Measurements from ENCODE around the gene TRAK1. TPM values are rescaled to one million over a fixed set of nuclear protein-coding genes. Genes with fewer than 3 reads are reported as not detected.
"Not testable (repeated sequence)": the region's sequence is repeated elsewhere in the genome, so short reads cannot be mapped to it uniquely, and the experiment has no call there.

Gene TRAK1, protein sequence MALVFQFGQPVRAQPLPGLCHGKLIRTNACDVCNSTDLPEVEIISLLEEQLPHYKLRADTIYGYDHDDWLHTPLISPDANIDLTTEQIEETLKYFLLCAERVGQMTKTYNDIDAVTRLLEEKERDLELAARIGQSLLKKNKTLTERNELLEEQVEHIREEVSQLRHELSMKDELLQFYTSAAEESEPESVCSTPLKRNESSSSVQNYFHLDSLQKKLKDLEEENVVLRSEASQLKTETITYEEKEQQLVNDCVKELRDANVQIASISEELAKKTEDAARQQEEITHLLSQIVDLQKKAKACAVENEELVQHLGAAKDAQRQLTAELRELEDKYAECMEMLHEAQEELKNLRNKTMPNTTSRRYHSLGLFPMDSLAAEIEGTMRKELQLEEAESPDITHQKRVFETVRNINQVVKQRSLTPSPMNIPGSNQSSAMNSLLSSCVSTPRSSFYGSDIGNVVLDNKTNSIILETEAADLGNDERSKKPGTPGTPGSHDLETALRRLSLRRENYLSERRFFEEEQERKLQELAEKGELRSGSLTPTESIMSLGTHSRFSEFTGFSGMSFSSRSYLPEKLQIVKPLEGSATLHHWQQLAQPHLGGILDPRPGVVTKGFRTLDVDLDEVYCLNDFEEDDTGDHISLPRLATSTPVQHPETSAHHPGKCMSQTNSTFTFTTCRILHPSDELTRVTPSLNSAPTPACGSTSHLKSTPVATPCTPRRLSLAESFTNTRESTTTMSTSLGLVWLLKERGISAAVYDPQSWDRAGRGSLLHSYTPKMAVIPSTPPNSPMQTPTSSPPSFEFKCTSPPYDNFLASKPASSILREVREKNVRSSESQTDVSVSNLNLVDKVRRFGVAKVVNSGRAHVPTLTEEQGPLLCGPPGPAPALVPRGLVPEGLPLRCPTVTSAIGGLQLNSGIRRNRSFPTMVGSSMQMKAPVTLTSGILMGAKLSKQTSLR
- polyA plus RNA-seq = 36.2 TPM
- long read RNA-seq, donor 1, full-length matches to known transcripts = 1 of 1 reads
- long read RNA-seq, donor 1, partial matches to known transcripts = 0 of 1 reads
- long read RNA-seq, donor 1, other reads (novel, unspliced or antisense) = 0 of 1 reads
- long read RNA-seq, donor 2, full-length matches to known transcripts = 3 of 9 reads
- long read RNA-seq, donor 2, partial matches to known transcripts = 6 of 9 reads
- long read RNA-seq, donor 2, other reads (novel, unspliced or antisense) = 0 of 9 reads
- long read RNA-seq, donor 3 = 0 reads
- long read RNA-seq, donor 4 = 0 reads
- long read RNA-seq, donor 5, full-length matches to known transcripts = 1 of 10 reads
- long read RNA-seq, donor 5, partial matches to known transcripts = 9 of 10 reads
- long read RNA-seq, donor 5, other reads (novel, unspliced or antisense) = 0 of 10 reads
- long read RNA-seq, donor 6, full-length matches to known transcripts = 5 of 5 reads
- long read RNA-seq, donor 6, partial matches to known transcripts = 0 of 5 reads
- long read RNA-seq, donor 6, other reads (novel, unspliced or antisense) = 0 of 5 reads
- long read RNA-seq, donor 7, partial matches to known transcripts = 9 of 9 reads
- long read RNA-seq, donor 7, other reads (novel, unspliced or antisense) = 0 of 9 reads
- long read RNA-seq, donor 8, full-length matches to known transcripts = 2 of 15 reads
- long read RNA-seq, donor 8, partial matches to known transcripts = 13 of 15 reads
- long read RNA-seq, donor 8, other reads (novel, unspliced or antisense) = 0 of 15 reads
- long read RNA-seq, donor 9, full-length matches to known transcripts = 1 of 14 reads
- long read RNA-seq, donor 9, partial matches to known transcripts = 13 of 14 reads
- long read RNA-seq, donor 9, other reads (novel, unspliced or antisense) = 0 of 14 reads
- long read RNA-seq, donor 10, full-length matches to known transcripts = 4 of 4 reads
- long read RNA-seq, donor 10, partial matches to known transcripts = 0 of 4 reads
- long read RNA-seq, donor 10, other reads (novel, unspliced or antisense) = 0 of 4 reads
- long read RNA-seq, donor 11, partial matches to known transcripts = 9 of 10 reads
- long read RNA-seq, donor 11, other reads (novel, unspliced or antisense) = 0 of 10 reads

DNA sequence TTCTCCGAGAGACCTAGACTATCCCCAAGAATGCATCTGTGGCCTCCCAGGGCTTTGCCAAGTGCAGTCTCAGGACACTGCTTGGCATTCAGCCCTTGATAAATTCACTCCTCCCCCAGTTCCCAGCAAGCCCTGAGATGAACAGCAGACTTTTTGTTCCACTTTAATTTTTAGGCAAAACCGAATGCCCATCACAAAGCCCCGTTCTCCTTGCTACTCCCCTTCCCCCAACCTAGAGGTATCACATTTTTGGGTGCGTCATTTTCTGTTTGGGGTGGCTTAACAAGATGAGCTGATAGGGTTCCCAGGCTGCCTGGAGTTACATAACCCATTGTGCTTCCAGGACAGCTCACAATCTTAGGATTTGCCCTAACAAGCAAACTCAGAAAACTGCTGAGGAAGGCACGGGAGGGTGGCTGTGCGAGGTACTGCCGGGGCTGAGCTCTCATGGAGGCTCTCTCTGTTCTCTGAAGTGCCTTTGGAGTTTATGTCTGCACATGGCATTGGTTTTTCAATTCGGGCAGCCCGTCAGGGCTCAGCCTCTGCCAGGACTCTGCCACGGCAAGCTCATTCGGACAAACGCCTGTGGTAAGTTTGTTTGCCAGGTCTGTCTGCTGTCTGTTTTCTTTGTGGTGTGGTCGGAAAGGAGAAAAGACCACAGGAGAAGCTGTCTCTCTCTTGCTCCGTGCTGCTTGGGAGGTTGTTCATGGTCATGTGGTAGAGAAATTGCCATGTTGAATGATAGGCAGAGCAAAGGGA, at the start of gene TRAK1:
TSS of gene TRAK1 (plus strand) at position 385 of the 759 bp plus-strand sequence. CDS start at position 498, 113 bp downstream.
- Histone ChIP-seq H3K27ac (ENCODE audit: low read length) (no peak within 1 kb of the TSS), H3K4me3 (ENCODE audit: low read length) (no peak within 1 kb of the TSS), H3K9me3 (ENCODE audit: control insufficient read depth, low read depth, low read length) (no peaks in the 10 kb centered on the region), H3K27me3 (ENCODE audit: control insufficient read depth, insufficient read depth, low read length) (no peaks in the 10 kb centered on the region), H3K4me1 (ENCODE audit: control insufficient read depth, insufficient read depth, low read length) (no peaks in the 10 kb centered on the region), H3K36me3 (ENCODE audit: control insufficient read depth, insufficient read depth, low read length) (peaks cover 27% of the 10 kb centered on the region)
- DNase-seq = no peak
- WGBS (ENCODE audit: insufficient coverage, low lambda C conversion rate) = 60% methylated on average over 1 of the region's 14 CpGs

DNA sequence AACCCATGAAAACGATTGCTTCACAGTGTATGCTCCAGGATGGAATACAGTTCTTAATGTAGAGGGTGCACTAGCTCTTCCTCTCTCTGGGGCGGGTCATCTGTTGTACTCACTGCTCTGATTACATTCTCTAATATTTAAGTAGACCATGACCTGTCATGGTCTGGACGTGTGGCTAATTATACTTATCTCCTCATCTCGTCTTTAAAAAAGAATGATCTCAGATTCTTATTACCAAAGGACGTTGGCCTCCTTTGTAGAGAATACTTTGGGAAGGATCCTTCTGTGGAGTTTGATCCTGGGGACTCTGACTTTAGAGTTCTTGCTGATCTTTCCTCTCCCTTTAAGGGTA, 48.4 kb upstream of the TRAK1 start:
- H3K36me3 ChIP-seq (ENCODE audit: control insufficient read depth, insufficient read depth, low read length) = no peaks in the 10 kb centered on the region
- H3K9me3 ChIP-seq (ENCODE audit: control insufficient read depth, low read depth, low read length) = no peaks in the 10 kb centered on the region
- peaks cover 11% of the 10 kb centered on the region for H3K4me1 ChIP-seq (ENCODE audit: control insufficient read depth, insufficient read depth, low read length)
- WGBS (ENCODE audit: insufficient coverage, low lambda C conversion rate) = 35% methylated on average over 2 of the region's 5 CpGs
- DNase-seq = no peak
- H3K27me3 ChIP-seq (ENCODE audit: control insufficient read depth, insufficient read depth, low read length) = no peaks in the 10 kb centered on the region
- H3K4me3 ChIP-seq (ENCODE audit: low read length) = no peak overlapping the region
- H3K27ac ChIP-seq (ENCODE audit: low read length) = peak overlapping the region; percentile 67

DNA sequence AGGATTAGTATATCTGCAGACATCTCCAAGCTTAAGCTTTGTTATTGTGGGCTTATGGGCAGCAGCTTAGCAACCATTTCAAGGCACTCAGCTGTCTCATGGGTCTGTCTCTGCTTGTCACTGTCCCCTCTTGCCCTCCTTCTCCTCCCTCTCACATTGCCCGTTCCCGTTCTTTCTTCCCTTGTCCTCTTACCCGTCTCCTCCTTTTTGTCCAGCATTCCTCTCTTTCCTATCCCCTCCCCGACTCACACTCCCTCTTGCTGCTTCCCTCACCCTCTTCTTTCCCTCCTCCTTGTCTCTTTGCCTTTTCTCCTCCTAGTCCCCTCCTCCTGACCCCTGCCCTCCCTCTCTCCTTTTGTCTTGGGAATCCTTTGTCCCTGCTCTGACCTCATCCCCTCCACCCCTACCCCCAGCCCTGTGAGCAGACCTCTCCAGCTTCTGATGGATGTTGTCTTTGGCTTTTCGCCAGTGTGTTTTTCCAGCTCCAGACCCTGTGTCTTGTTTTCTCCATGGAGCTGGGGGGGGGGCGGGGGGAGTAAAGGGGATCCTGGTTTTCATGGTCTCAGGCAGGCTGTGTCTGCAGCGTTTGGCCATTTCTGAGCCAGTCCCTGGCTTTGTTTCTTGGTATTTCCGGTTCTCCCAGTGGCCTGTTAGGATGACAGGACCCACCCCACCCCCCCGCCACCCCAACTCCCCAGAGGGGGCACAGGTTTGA, 47.9 kb upstream of the TRAK1 start:
- Histone ChIP-seq H3K27ac (ENCODE audit: low read length) (peak overlapping the region; percentile 67), H3K9me3 (ENCODE audit: control insufficient read depth, low read depth, low read length) (no peaks in the 10 kb centered on the region), H3K36me3 (ENCODE audit: control insufficient read depth, insufficient read depth, low read length) (no peaks in the 10 kb centered on the region), H3K4me1 (ENCODE audit: control insufficient read depth, insufficient read depth, low read length) (peaks cover 11% of the 10 kb centered on the region), H3K4me3 (ENCODE audit: low read length) (no peak overlapping the region), H3K27me3 (ENCODE audit: control insufficient read depth, insufficient read depth, low read length) (no peaks in the 10 kb centered on the region)
- 24% methylated on average over 4 of the region's 9 CpGs for WGBS (ENCODE audit: insufficient coverage, low lambda C conversion rate)
- DNase-seq = peak; percentile 61 to 62

DNA sequence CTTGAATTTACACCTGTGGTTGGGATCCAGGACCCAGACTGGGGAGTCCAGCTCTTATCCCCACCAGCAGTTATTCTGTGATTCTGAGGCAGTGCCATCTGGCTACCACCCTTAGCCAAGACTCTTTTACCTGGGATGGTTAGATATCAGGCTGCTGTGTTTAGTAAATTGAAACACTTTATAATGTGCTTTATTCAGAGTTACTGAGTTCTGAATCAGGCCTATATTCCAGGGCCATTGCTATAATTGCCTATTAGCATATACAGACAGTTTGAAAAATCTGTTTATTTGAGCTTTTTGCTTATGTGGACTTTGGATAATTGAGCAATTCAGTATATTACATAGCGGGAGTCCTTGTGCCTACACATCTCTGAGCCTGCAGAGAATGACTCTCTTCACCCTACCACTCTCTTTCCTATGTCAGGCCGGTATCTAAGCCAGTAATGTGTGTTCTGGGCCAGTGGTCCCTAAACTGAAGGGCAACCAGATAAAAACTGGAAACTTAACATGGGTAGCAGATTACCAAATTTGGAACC, 45.4 kb upstream of the TRAK1 start:
- Histone ChIP-seq H3K27me3 (ENCODE audit: control insufficient read depth, insufficient read depth, low read length) (no peaks in the 10 kb centered on the region), H3K9me3 (ENCODE audit: control insufficient read depth, low read depth, low read length) (no peaks in the 10 kb centered on the region), H3K36me3 (ENCODE audit: control insufficient read depth, insufficient read depth, low read length) (no peaks in the 10 kb centered on the region), H3K4me1 (ENCODE audit: control insufficient read depth, insufficient read depth, low read length) (peaks cover 11% of the 10 kb centered on the region), H3K4me3 (ENCODE audit: low read length) (no peak overlapping the region), H3K27ac (ENCODE audit: low read length) (no peak overlapping the region)
- no CpG with 5 or more reads among the region's 2 CpGs for WGBS (ENCODE audit: insufficient coverage, low lambda C conversion rate)
- DNase-seq = peak in 1 of 2 donors; percentile 37

DNA sequence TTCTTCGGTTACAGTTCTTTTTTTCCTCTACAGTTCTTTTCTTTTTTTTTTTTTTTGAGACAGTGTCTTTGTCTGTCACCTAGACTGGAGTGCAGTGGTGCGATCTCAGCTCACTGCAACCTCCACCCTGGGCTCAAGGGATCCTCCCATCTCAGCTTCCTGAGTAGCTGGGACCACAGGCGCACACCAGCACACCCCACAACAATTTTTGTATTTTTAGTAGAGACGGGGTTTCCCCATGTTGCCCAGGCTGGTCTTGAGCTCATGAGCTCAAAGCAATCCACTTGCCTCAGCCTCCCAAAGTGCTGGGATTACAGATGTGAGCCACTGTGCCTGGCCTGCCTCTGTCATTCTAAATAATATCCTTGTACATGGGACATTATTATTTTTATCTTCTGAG, 42.6 kb upstream of the TRAK1 start:
- not testable (repeated sequence) for H3K27ac ChIP-seq (ENCODE audit: low read length)
- H3K4me1 ChIP-seq (ENCODE audit: control insufficient read depth, insufficient read depth, low read length) = peaks cover 19% of the 10 kb centered on the region
- 92% methylated on average over 1 of the region's 4 CpGs for WGBS (ENCODE audit: insufficient coverage, low lambda C conversion rate)

DNA sequence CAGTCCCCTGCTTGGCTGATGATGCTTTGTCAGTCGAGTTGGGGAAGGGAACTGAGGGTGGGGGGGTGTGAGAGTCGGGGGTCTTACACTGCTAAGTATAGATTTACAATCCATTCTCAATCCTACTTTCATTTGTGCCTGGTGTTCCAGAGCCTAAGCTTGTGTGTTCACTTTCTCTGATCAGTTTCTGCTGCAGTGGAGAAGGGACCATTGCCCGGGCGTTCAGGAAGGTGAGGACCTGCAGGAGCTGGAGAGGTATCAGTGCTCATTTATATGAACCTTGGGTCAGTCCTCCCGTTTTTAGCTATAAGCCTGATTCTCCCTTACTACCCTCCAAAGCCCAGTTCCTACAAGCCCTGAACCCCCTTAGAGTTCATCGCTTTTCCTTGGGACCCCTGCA, 41.0 kb upstream of the TRAK1 start:
- H3K4me3 ChIP-seq (ENCODE audit: low read length) = no peak overlapping the region
- H3K4me1 ChIP-seq (ENCODE audit: control insufficient read depth, insufficient read depth, low read length) = peaks cover 23% of the 10 kb centered on the region
- no peaks in the 10 kb centered on the region for H3K36me3 ChIP-seq (ENCODE audit: control insufficient read depth, insufficient read depth, low read length)
- H3K27ac ChIP-seq (ENCODE audit: low read length) = no peak overlapping the region
- 100% methylated on average over 2 of the region's 6 CpGs for WGBS (ENCODE audit: insufficient coverage, low lambda C conversion rate)
- H3K9me3 ChIP-seq (ENCODE audit: control insufficient read depth, low read depth, low read length) = no peaks in the 10 kb centered on the region
- H3K27me3 ChIP-seq (ENCODE audit: control insufficient read depth, insufficient read depth, low read length) = no peaks in the 10 kb centered on the region
- no peak for DNase-seq

More for the DNA sequence above, 42.6 kb upstream of the TRAK1 start:
- not testable (repeated sequence) for H3K9me3 ChIP-seq (ENCODE audit: control insufficient read depth, low read depth, low read length); DNase-seq; H3K27me3 ChIP-seq (ENCODE audit: control insufficient read depth, insufficient read depth, low read length); H3K36me3 ChIP-seq (ENCODE audit: control insufficient read depth, insufficient read depth, low read length); H3K4me3 ChIP-seq (ENCODE audit: low read length)

DNA sequence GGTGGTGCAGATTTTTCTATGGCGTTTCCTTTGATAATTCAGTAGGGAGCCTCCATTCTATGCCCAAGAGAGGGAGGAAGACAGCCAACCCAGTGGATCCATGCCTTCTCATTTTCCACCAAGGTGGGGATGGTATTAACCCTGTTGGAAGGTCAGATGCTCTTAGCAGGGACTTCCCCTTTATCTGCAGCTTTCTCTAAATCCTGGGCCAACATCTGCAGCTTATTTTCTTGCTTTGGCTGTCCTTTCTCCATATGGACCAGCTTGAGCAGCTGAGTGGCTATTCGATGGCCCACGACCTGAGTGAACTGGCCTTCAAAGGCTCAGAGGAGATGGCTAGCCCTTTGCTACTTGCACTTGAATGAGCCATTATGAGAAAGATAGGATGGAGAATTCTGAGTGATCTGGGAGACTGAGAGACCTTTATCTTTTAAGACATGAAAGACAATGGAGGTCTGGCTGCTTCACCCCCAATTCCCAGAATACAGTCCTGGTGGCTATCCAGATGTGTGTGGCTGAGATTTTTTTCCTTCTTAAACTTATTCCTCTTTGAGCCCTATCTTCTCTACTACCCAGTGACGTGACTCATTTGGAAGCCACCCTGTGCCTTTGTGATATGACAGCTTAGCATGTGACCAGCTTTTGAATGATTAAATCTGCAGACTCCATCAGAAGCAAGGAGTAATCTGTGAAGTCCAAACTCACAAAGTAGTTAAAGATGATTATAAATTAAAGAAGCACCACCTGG, 39.6 kb upstream of the TRAK1 start:
- Histone ChIP-seq H3K4me1 (ENCODE audit: control insufficient read depth, insufficient read depth, low read length) (peaks cover 18% of the 10 kb centered on the region), H3K36me3 (ENCODE audit: control insufficient read depth, insufficient read depth, low read length) (no peaks in the 10 kb centered on the region), H3K4me3 (ENCODE audit: low read length) (no peak overlapping the region), H3K9me3 (ENCODE audit: control insufficient read depth, low read depth, low read length) (no peaks in the 10 kb centered on the region), H3K27ac (ENCODE audit: low read length) (peak overlapping the region; percentile 47), H3K27me3 (ENCODE audit: control insufficient read depth, insufficient read depth, low read length) (no peaks in the 10 kb centered on the region)
- WGBS (ENCODE audit: insufficient coverage, low lambda C conversion rate) = 17% methylated on average over 1 of the region's 4 CpGs
- peak in 1 of 2 donors; percentile 43 for DNase-seq

DNA sequence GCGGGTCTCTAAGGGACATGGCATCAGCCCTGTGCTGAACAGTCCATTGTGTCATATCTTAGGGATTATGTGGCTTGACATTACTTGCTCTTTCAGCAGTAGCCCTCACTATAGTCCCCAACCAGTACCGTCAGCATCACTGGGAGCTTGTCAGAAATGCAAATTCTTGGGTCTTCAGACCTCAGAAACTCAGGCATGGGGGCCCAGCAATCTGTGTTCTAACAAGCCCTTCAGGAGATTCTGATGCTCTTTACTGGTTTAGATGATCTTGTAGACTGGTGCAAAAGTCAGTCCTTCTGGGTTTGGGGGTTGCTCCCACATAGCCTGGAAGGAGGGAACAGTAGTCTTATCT, 39.0 kb upstream of the TRAK1 start:
- no peak for DNase-seq
- no CpG with 5 or more reads among the region's 2 CpGs for WGBS (ENCODE audit: insufficient coverage, low lambda C conversion rate)
- Histone ChIP-seq H3K27me3 (ENCODE audit: control insufficient read depth, insufficient read depth, low read length) (no peaks in the 10 kb centered on the region), H3K4me3 (ENCODE audit: low read length) (no peak overlapping the region), H3K4me1 (ENCODE audit: control insufficient read depth, insufficient read depth, low read length) (peaks cover 18% of the 10 kb centered on the region), H3K36me3 (ENCODE audit: control insufficient read depth, insufficient read depth, low read length) (no peaks in the 10 kb centered on the region), H3K9me3 (ENCODE audit: control insufficient read depth, low read depth, low read length) (no peaks in the 10 kb centered on the region), H3K27ac (ENCODE audit: low read length) (peak overlapping the region; percentile 47)
